Measurements from ENCODE around the gene PIP5KL1.

PIP5KL1 gene

DNA sequence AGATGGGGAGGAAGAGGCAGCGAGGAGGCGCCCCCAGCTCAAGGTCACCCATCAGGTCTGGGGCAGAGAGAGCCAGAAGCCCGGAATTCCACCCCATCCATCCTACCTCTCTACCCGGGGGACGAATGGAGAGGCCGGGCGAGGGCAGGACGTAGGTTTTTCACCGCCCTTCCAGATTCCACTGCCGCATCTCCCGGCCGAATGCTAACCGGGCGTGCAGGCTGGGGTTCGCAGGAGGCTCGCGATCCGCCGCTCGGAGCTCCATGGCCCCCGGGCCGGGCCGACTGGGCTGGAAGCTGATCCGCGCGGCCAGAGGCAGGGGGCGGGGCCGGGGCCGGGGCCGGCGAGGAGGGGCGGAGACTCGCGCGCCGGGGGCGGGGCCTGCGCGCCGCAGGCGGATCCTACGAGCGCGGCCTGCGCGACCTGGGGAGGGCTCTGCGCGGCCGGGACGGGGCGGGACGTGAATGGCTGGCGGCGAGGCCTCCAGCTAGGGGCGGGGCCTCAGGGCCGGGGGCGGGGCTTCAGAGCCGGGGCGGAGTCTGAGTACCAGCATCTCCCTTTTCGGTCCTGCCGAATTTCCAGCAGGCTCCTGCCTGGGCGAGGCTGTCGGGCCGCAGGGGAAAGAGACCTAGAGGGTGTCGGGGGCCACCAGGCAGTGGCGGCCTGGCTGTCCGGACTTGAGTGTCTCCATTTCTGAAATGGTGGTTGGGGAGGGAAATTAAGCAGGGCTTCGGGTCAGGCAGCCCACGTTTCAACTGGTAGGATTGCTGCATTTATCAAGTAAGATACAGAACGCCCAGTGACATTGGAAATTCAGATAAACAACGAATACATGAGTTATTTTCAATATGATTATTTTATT lies 13.6 kb downstream of the PIP5KL1 start, which contains the start of gene ST6GALNAC4:
Gene ST6GALNAC4 (minus strand): TSS at position 322 of the 862 bp plus-strand sequence. CDS start 622 bp downstream, outside the sequence.
- DNase-seq (ENCODE audit: low read depth in 1 of 2, low spot score in 1 of 2) = peak; percentile 93 to 98

DNA sequence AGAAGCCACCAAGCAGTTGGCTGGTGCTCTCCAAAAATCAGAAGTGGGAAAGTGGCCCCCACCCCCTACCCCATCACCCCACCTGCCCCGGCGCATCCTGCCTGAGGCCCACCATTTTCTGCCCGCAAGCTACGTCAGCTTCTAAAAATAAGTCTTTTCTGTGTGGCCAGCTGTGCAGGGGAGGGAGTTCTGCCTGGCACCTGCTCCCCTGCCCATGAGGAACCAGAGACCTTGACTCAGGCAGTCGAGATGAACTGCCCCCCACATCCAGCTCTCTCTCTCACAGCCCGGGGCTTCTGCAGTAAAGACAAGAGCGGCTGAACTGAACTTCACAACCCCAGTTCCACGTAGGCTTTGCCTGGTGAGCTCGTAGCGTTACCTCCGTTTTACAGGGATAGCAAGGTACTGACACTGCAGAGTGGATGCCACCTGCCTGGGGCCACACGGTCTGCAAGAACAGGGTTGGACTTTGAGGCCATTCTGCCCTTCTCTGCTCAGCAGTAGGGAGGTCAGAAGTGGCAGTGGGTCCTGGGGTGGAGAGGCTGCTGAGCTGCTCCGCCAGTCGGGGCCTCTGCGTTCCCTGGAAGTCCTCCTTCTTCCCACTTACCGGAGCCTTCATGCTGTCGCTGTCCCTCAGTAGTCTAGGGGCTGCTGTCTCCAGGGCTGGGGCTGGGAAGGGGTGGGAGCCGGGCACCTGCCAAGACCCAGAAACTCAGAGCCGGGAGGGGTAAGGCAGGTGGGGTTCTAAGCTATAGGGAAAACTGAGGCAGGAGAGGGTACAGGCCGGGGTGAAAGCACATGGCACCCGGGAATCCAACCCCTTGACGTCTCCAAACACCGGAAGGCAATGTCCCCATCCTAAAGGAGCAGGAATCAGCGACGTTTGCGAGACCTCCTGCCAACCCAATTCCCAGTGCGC lies 14.5 kb downstream of the PIP5KL1 start:
- DNase-seq (ENCODE audit: low read depth in 1 of 2, low spot score in 1 of 2) = no peak

DNA sequence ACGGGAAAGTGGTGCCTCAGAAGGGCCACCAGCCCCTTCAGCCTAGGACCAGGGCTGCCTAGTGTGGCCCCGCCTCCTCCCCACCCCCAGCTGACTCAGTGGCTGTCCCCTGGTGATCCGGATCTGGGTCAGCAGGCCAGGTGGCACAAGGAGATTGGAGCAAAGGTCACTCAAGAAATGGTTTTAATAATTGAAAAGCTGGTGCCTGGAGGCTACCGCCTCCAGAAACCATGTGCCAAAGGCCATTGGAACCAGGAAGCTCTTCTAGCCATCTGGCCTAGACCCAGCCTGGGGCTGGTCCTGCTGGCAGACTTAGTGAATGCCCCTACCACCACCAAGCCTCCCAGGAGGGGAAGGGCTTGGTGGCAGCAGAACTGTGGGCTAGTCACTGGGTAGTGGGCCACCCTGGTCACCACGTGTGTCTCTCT lies 15.2 kb downstream of the PIP5KL1 start:
- DNase-seq (ENCODE audit: low read depth in 1 of 2, low spot score in 1 of 2) = no peak

DNA sequence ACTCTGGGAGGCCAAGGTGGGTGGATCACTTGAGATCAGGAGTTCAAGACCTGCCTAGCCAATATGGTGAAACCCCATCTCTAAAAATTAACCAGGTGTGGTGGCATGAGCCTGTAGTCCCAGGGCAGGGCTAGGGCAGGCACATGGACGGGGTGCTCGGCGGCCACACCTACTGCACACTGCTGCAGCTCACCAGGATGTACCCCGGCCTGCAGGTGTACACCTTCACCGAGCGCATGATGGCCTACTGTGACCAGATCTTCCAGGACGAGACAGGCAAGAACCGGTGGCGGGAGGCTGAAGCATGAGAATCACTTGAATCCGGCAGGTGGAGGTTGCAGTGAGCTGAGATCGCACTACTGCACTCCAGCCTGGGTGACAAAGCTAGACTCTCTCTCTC lies 16.9 kb downstream of the PIP5KL1 start:
- DNase-seq (ENCODE audit: low read depth in 1 of 2, low spot score in 1 of 2) = no peak

DNA sequence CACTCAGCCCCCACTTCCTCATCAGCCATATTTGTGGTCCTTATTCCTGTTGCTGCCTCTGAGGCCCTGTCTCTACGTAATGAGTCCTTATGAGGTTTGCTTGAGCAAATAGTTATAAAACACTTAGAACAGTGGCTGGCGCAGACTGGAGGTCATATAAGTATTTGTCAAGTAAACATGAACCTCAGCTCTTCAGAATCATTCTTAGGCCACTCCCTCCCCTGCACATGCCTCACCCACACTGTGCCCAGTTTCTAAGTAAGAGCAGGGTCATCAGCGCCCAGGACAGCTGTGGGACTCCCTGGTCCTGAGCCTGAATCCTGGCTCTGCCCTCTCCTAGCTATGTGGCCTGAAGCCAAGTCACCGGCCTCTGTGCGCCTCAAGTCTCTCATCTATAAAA lies 17.7 kb downstream of the PIP5KL1 start:
- DNase-seq (ENCODE audit: low read depth in 1 of 2, low spot score in 1 of 2) = no peak

DNA sequence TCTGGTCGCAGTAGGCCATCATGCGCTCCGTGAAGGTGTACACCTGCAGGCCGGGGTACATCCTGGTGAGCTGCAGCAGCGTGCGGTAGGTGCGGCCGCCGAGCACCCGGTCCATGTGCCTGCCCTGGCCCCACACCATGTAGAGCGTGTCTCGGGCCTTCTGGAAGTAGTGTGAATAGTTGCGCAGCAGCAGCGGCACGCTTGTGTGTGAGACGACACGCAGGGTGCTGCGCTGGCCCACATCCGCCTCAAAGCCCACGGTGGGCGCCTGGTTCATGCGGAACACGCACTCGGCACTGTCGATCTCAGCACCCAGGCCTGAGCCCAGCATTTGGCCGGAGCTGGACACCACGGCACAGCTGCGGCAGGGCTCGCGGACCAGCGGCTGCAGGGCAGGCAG lies 18.3 kb downstream of the PIP5KL1 start:
- no peak for DNase-seq (ENCODE audit: low read depth in 1 of 2, low spot score in 1 of 2)

DNA sequence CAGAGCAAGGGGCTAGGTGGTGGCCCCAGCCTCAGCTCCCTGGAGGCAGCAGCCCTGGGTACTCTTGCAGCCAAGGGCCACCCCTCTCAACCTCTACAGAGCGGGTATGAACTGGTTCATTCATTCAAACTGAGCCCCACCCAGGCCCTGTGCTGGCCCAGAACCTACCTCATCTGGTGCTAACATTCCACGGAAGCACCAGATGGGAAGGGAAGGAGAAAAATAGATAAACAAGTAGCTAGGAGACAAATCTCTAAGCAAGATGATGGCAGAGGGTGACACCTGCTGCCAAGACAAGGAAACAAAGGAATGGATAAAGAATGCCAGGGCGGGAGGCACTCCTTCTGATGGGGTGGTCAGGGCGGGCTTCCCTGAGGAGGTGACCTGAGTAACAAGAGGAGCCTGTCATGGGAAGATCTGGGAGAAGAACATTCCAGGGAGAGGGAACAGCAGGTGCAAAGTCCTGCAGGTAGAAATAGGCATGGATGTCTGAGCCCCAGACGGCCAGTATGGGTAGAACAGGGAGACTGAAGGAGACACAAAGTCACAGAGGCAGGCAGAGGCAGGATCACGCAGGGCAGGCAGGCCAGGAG lies 19.9 kb downstream of the PIP5KL1 start:
- DNase-seq (ENCODE audit: low read depth in 1 of 2, low spot score in 1 of 2) = no peak

DNA sequence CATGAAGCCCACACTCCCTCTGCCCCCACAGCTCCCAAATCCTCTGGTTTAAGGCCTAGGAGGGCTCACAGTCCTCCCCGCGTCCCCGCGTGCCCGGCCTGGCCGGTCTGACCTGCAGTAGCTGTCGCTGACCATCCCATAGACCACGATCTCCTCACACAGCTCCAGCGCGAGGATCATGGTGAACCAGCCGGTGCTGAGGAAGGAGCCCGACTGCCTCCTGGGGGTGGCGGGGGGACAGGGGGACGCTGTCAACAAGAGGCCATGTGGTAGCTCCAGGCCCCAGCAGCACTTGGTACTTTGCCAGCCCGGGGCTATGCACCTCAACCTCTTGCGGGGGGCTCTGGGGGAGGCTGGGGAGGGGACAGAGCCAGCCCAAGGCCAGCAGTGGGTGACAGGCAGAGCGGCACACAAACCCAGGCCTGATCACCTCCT lies 20.7 kb downstream of the PIP5KL1 start:
- DNase-seq (ENCODE audit: low read depth in 1 of 2, low spot score in 1 of 2) = no peak

DNA sequence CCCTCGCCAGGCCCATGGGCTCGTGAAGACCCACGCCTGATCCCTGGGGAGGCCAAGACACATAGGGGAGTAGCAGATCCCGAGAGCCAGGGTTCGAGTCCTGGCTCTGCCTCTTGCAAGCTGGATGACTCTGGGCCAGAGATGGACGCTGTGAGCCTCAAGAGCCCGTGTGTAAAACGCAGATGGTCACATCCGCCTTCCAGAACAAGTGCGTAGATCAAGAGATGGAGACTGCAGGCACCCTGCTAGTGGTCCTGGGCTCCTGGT lies 22.0 kb downstream of the PIP5KL1 start:
- no peak for DNase-seq (ENCODE audit: low read depth in 1 of 2, low spot score in 1 of 2)

DNA sequence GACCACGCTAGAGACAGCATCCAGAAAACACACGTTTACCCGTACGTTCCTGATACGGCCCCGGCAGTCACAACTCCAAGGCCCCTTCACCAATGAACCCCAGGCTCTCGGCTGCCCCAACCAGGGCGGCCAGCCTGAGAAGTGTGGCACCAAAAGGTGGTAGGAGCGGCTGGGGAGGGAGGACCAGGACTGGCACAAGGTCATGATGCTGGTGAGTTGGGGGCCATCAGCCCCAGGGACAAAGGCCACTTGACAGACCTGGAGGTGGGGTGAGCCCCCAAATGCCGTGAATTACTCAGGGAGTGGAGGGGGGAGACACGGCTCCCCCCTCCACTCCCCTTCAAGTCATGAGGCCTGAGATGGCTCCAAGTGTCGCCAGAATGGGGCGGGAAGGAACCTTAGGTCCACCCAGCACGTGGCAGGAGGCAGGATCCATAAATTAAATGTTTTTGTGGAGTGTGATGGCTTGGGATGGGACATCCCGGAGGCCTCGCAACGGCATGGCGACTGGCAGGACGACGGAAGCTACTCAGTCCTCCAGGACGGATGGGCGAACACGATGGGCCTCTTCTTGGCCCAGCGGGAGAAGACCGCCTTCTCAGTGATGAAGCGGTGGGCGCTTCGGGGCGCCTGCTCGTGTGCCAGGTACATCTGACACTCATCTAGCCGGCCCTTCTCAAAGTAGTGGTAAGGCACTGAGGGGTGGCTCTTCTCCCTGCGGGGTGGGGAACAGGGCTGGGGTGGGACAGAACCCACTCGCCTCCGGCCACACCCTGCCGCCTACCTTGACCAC lies 22.5 kb downstream of the PIP5KL1 start:
- no peak for DNase-seq (ENCODE audit: low read depth in 1 of 2, low spot score in 1 of 2)

DNA sequence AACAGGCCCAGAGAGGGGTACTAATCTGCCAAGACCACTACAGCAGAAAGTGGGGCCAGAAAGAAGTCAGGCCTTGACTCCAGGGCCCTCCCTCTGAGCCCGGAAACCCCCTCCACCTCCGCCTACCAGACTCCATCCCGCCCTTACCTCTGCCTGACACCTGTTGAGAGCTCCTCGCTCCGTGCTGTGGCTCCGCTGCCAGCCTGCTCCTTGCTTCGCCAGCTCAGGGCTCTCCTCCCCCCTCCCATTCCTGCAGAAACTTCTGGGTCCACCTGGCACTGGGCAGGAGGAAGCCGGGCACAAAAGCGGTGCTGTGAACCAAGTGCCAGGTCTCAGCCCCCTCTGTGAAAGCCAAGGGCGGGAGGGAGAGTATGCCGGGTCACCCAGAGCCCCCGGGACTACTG lies 24.8 kb downstream of the PIP5KL1 start:
- no peak for DNase-seq (ENCODE audit: low read depth in 1 of 2, low spot score in 1 of 2)

DNA sequence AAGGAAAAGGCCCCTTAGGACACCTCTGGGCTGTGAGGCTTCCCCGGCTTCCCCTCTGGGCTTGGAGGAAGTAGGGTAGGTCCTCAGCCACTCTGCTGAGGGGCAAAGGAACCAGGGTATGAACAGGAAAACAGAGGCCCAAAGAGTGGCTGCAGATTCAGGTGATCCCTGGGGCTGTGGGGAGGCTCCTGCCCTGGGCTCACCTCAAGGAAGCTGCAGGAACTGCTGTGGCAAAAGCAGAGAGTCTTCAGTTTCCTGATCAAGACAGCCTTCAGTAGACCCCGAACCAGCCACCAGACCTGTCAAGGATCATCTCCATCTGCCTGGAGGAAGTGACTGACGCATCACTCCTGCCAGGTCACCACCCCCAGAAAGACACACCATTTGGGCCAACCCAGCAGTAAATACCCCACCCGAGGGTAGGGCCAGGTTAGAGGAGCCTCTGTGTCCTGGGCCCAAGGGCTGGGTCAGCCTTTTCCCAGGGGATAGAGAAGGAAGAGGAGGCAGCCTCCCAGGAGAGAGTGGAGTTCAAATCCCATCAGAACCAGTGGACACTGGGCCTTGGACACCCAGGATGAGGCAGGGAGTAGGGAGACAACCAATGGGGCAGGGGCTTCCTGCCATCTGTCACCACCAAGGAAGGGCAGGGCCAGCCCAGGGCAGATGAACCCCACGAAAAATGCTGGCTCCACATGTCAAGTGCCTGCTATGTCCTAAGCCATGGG lies 25.4 kb downstream of the PIP5KL1 start:
- DNase-seq (ENCODE audit: low read depth in 1 of 2, low spot score in 1 of 2) = no peak

DNA sequence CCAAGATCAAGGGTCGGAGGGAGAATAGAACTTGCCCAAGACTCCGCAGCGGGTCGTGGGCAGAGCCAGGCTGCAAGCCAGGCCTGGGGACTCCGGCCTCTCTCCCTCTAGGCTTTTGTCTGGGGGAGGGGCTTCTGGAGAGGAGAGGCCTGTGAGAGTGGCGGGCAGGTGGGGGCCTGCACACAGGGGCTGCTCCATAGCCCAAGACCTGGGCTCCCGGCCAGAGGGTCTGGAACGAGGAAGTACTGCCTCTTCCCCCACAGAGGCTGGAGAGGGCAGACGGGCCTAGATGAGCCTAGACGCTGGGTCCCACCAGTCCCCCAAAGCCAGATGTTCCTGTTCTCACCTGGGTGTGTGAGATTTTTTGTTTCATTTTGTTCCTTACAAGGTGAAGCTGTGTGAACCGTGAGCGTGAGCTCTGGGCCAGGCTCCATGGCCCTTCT lies 26.0 kb downstream of the PIP5KL1 start:
- no peak for DNase-seq (ENCODE audit: low read depth in 1 of 2, low spot score in 1 of 2)

DNA sequence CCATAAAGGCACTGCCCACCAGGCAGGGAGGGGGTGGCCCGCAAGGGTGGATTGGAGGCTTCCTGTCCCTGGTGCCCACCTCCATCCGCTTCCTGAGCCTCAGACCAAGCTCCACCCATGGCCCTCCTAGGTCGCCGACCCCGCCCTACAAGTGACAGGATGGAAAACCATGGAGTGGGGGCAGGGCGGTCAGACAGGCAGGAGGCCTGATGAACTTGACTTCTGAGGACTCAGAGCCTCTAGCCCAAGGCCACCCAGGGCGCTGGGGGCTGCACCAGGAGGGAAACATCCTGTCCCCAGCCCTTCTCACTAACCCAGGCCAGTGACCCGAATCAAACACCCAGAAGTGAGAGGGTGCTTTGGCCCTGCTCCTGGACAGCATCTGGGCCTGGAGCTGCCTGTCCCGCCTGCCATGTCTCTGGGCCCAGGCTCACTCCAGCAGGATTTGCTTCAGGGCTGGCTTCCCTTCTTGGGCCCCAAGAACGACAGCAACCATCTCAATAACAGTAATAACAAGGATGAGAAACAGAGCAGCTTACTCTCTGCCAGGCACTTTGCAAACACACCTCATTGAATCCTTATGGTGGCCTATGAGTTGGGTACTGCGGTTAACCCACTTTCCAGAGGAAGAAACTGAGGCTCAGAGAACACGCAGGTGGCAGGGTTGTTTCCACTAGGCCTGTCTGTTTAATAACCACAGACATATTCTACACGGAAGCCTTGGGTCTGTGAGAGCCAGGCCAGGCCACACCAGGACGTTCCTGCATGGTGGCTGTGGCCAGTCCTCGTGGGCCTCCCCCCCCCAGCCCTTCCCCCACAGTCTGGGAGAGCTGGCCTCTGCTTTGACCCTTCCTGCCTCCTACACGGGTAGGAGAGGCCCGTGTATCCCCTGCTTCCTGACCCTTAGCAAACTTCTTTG lies 26.8 kb downstream of the PIP5KL1 start:
- peak in 1 of 2 donors; percentile 69 for DNase-seq (ENCODE audit: low read depth in 1 of 2, low spot score in 1 of 2)

DNA sequence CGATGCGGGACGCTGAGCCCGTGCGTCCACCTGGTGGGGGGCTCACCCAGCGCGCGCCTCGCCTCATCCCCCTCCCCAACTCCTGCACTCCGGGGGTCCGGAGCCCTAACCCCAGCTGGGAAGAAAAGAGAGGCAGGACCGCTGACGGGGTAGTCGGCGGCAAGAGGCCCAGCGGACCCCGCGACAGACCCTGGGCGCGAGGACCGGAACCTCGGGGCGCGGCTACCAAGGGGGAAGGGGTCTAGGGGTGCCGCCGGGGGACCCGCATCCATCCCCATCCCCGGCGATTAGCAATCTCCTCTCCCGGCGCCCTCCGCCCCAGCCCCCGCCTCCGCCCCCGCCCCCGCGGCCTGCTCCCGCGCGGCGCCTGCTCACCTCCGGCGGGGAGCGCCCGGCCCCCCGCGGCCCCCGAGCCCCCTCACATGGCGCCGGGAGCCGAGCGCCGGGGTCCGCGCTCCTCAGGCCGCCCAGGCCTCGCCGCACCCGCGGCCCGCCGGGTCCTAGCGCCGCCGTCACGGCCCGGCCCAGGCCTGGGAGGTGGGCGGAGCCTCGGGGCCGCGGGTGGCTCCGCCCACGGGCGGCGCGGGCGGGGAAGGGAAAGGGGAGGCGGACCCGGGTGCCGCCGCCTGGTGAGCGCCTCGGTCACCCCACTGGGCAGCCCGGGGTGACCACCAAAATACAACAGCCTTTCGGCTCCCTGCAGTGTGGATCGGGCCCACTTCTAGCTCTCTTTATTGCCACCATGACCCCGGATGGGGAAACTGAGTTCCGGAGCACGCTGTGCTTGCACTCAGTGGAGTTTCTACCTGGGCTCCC lies 31.2 kb downstream of the PIP5KL1 start, which contains the start of gene ST6GALNAC6:
Gene ST6GALNAC6 (minus strand): TSS at position 476 of the 816 bp plus-strand sequence. CDS start 1,622 bp downstream, outside the sequence.
- DNase-seq (ENCODE audit: low read depth in 1 of 2, low spot score in 1 of 2) = peak in 1 of 2 donors; percentile 50

DNA sequence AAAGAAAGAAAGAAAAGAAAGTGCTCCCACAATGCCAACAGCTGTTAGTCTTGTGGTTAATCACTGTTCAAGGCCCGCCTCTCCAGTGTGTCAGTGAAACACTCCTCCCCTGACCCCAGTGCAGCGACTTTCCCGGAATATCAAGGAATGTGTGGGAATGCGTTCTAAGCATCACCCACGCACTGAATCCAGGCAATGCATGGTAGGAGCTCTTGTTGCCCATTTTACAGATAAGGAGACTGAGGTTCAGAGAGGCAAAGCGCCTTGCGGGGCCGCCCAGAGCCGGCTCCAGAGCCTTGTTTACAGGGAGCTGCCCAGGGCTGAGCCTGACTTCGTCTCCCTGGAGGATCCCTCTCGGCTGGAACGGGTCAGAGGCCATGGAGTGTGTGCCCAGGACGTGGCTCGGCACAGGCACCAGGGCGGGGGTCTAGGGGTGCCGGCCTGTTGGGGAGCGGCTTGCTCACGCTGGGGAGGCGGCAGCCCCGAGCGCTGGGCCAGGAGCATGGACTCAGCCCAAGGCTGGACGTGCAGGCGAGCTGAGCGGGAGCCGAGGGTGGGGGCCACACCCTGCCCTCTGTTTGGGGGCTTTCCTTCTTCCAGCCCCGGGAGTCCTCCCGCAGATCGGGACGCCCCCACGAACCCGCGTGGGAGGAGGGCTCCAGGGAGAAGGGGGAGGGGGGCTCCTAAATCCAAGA lies 32.0 kb downstream of the PIP5KL1 start:
- DNase-seq (ENCODE audit: low read depth in 1 of 2, low spot score in 1 of 2) = no peak

DNA sequence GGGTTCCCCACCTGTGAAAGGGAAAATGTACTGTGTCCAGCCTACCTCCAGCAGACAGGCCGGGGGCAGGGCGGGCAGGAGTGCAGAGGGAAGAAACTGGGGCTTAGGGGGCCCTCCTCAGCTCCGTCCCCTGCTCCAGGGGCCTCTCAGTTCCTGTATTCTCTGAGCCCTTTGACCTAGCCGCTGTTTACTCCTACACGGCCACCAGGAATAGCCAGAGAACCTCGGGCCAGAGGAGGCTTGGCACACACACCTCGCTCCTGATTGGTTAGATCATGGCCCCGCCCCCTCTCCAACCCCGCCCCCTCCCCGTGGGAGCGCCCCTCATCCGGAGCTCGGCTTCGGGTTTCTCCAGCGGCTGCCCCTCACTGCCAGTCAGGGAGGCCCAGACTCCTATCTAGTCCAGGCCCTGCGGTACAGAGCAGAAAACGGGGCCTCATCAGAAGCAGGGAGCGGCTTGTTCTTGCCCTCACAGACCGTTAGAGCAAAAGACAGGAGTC lies 33.3 kb downstream of the PIP5KL1 start:
- DNase-seq (ENCODE audit: low read depth in 1 of 2, low spot score in 1 of 2) = no peak

Data from activated CD4-positive, alpha-beta T cell treated with anti-CD3 and anti-CD28 coated beads, Interleukin-2, amount 50 U/mL, for 24 hours (primary cell).